ENCODE measurements around the gene SMG7. TPM values are rescaled to one million over a fixed set of nuclear protein-coding genes. Genes with fewer than 3 reads are reported as not detected.

SMG7 gene
- total RNA-seq, 1 donor from 2014 or later: 63.3 TPM

DNA sequence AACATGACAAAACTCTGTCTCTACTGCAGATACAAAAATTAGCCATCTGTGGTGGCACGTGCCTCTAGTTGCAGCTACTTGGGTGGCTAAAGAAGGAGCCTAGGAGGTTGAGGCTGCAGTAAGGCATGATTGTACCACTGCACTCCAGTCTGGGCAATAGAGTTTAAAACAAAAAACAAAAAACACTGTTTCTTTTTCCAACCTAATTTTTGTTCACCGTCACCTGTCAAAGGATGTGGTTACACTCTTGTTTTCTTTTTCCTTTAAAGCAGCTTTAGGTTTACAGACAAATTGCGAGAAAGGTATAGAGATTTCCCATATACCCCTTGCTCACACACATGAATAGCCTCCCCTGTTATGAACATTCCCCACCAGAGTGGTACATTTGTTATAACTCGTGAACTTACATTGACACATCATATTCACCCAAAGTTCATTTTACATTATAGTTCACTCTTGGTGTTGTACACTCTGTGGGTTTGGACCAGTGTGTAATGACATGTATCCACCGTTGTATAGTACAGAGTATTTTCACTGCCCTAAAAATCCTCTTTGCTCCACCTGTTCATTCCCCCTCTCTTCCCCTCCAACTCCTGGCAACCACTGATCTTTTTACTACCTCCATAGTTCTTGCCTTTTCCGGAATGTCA, 26.2 kb downstream of the SMG7 start:
- no peak for DNase-seq (ENCODE audit: low spot score)
- H3K4me1 Mint-ChIP-seq (ENCODE audit: low read depth): peaks cover 35% of the 10 kb centered on the region
- H3K27me3 Mint-ChIP-seq (ENCODE audit: low read depth): no peaks in the 10 kb centered on the region
- H3K4me3 Mint-ChIP-seq (ENCODE audit: low read depth): peak overlapping the region; percentile 49
- H3K9me3 Mint-ChIP-seq: peaks cover 4% of the 10 kb centered on the region
- peak overlapping the region; percentile 70 for H3K27ac Mint-ChIP-seq
- H3K36me3 Mint-ChIP-seq (ENCODE audit: low read depth): peaks cover 19% of the 10 kb centered on the region
- intact Hi-C loops (cut with micrococcal nuclease): no loop called here

DNA sequence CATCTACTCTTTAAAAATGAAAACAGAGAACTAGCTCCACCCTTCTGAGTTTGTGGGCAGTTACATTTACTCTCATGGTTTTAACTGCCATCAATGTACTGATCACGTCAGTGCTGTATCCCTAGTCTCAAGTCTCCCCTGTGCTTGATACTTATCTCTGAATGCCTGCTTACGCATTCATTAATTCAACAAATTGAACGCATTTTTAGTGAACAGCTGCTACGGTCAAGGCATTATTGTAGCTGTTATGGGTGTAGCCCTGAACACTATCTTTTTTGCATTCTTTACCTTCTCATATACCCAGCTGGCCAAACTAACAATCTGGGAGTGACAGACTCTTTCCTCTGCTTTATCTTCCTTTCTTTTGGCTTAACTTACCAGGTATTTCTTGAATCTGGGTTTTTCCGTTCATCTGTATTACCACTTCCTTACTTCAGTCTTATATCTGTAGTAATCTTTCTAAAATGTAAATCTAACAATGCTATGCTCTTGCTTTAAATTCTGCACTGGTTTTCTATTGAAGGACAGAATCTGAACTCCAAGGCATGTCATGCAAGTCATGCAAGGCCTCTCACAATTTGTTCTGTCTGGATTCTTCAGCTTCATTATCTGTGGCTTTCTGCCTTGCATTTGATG, 33.3 kb downstream of the SMG7 start:
- intact Hi-C loops (cut with micrococcal nuclease): no loop called here
- H3K27me3 Mint-ChIP-seq (ENCODE audit: low read depth): no peaks in the 10 kb centered on the region
- peaks cover 12% of the 10 kb centered on the region for H3K4me1 Mint-ChIP-seq (ENCODE audit: low read depth)
- no peak for DNase-seq (ENCODE audit: low spot score)
- H3K9me3 Mint-ChIP-seq: no peaks in the 10 kb centered on the region
- no peak overlapping the region for H3K4me3 Mint-ChIP-seq (ENCODE audit: low read depth)
- peaks cover 2% of the 10 kb centered on the region for H3K36me3 Mint-ChIP-seq (ENCODE audit: low read depth)
- no peak overlapping the region for H3K27ac Mint-ChIP-seq

DNA sequence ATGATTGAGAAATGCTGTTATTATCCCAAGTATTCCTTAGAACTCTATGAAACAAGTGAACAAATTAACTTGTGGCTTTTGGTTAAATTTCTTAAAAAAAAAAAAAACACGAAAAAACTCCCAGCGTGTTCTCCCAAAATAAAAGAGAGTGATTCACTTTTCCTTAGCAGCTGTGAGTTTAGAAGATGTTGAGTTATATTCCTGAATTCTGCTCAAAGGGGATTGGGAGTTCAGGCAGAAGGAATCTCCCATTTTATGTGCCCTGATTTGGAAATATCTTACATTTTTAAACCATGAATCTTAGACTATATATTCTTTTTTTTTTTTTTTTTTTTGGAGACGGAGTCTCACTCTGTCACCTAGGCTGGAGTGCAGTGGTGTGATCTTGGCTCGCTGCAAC, 34.3 kb downstream of the SMG7 start:
- Mint-ChIP-seq H3K27ac (no peak overlapping the region), H3K9me3 (no peaks in the 10 kb centered on the region), H3K4me3 (ENCODE audit: low read depth) (no peak overlapping the region), H3K36me3 (ENCODE audit: low read depth) (peaks cover 8% of the 10 kb centered on the region), H3K27me3 (ENCODE audit: low read depth) (no peaks in the 10 kb centered on the region), H3K4me1 (ENCODE audit: low read depth) (peaks cover 17% of the 10 kb centered on the region)
- DNase-seq (ENCODE audit: low spot score): no peak
- intact Hi-C loops (cut with micrococcal nuclease): no loop called here

DNA sequence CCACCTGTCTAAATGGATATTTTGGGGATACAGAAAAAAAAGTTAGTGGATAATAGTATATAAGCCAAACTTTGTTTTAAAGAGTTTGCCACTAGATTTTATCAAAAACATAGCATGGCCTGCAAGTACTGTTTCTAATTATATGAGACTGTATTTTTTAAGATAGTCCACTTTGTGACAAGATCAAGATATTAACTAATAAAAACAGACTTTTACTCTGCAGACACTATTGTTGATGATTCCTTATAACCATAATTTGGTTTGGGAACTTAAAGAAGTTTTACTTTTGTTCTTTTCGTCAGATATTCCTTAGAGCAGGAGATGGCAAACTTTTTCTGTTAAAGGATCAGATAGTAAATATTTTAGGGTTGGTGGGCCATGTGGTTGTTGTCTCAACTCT, 36.4 kb downstream of the SMG7 start:
- peaks cover 11% of the 10 kb centered on the region for H3K36me3 Mint-ChIP-seq (ENCODE audit: low read depth)
- peaks cover 17% of the 10 kb centered on the region for H3K4me1 Mint-ChIP-seq (ENCODE audit: low read depth)
- DNase-seq (ENCODE audit: low spot score): no peak
- H3K27me3 Mint-ChIP-seq (ENCODE audit: low read depth): no peaks in the 10 kb centered on the region
- H3K9me3 Mint-ChIP-seq: no peaks in the 10 kb centered on the region
- intact Hi-C loops (cut with micrococcal nuclease): no loop called here
- H3K4me3 Mint-ChIP-seq (ENCODE audit: low read depth): no peak overlapping the region
- H3K27ac Mint-ChIP-seq: no peak overlapping the region

DNA sequence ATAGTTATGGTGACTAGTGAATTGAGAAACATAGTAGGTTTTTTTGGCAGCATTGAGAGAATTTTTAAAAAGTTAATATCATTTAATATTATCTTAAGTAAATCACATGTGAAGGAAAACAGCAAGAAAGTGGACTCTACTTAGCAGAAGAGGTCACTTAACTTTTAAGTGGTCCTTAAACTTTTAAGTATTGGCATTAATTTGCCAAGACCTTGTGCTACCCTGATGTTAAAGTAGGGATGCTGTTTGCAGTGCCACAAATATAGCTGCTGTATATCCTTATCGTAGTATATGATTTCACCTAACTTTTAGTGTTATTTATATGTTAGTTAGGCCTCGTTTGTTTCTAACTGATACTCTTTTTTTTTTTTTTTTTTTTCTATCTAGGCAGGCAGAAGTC, 40.2 kb downstream of the SMG7 start:
- H3K4me3 Mint-ChIP-seq (ENCODE audit: low read depth): no peak overlapping the region
- intact Hi-C loops (cut with micrococcal nuclease): loop anchor here (5.0 kb wide), 1 partner anchor 40 kb away; the partner anchor contains the start of gene SMG7
- DNase-seq (ENCODE audit: low spot score): no peak
- H3K4me1 Mint-ChIP-seq (ENCODE audit: low read depth): peaks cover 27% of the 10 kb centered on the region
- H3K27me3 Mint-ChIP-seq (ENCODE audit: low read depth): no peaks in the 10 kb centered on the region
- no peaks in the 10 kb centered on the region for H3K9me3 Mint-ChIP-seq
- peaks cover 33% of the 10 kb centered on the region for H3K36me3 Mint-ChIP-seq (ENCODE audit: low read depth)
- no peak overlapping the region for H3K27ac Mint-ChIP-seq

DNA sequence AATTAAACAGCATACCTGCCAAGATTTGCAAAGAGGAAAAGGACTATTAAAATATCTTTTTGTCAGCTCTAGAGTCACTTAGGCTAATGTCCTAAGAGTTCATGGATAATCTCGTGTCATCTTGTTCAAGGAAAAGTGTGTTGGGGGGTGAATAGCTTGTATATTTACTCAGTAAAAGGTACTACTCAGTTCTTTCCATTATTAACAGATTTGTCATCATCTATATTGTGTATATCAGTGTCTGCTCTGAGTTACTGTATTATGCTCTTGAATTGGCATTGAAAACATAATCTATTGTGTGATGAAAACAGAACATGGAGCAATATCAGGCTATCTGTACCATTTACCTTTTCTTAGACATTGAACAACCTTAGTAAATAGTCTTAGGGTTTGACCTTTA, 41.9 kb downstream of the SMG7 start:
- Mint-ChIP-seq H3K4me1 (ENCODE audit: low read depth) (peaks cover 27% of the 10 kb centered on the region), H3K36me3 (ENCODE audit: low read depth) (peaks cover 40% of the 10 kb centered on the region), H3K9me3 (no peaks in the 10 kb centered on the region), H3K27me3 (ENCODE audit: low read depth) (no peaks in the 10 kb centered on the region), H3K4me3 (ENCODE audit: low read depth) (no peak overlapping the region), H3K27ac (no peak overlapping the region)
- intact Hi-C loops (cut with micrococcal nuclease): loop anchor here (5.0 kb wide), 1 partner anchor 42 kb away; the partner anchor contains the start of gene SMG7
- DNase-seq (ENCODE audit: low spot score): no peak

DNA sequence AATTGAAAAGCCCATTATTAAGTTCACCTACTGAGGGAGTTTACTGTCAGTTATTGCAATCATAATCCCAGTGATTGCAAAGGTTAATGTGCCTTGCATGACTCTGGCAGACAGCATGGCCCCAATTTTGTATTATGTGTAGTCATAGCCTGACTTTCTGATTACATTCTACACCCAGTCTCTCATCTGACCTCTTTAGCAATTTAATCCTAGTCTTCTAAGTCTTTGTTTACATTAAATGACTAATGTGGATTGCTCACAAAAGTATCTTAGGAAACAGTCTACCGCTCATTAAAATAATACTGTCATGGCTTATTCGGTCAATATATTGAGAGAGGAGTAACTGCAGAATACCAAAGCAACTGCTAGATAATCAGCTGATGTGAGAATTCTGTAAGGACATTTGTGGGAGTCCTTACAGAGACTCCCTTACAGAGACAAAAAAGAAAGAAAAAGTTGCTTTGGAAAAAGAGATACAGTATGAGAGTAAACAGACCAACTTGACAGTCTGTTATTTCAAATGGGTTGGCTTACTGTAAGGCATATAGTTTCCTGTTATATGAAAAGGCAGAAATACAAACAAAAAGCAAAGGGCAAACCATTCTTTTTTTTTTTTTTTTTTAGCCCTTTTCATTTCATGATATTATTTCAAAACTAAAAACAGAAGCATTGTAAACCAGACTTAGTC, 42.8 kb downstream of the SMG7 start:
- H3K27me3 Mint-ChIP-seq (ENCODE audit: low read depth): no peaks in the 10 kb centered on the region

DNA sequence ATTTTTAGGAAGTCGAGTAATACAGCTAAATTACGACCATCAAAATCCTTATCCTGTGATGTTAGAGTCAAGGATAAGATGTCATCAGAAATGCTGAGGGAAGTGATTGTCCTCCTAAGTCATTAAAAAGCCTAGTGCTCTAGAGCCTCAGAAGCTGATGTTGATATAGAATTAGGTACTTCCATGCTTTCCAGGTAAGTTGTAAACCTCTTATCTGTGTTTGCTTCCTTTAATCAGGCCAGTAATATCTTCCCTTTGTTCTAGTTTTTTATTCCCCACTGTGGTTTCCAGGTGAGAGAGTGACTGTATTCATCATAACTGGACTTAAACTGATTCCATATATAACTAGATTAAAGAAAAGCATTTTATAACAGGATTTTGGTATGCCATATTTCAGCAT, 44.4 kb downstream of the SMG7 start:
- intact Hi-C loops (cut with micrococcal nuclease): no loop called here
- DNase-seq (ENCODE audit: low spot score): no peak
- Mint-ChIP-seq H3K27me3 (ENCODE audit: low read depth) (no peaks in the 10 kb centered on the region), H3K9me3 (no peaks in the 10 kb centered on the region), H3K27ac (peak overlapping the region; percentile 8), H3K4me1 (ENCODE audit: low read depth) (peaks cover 21% of the 10 kb centered on the region), H3K4me3 (ENCODE audit: low read depth) (no peak overlapping the region), H3K36me3 (ENCODE audit: low read depth) (peaks cover 45% of the 10 kb centered on the region)

More for the DNA sequence above, 42.8 kb downstream of the SMG7 start:
- Mint-ChIP-seq H3K4me3 (ENCODE audit: low read depth) (no peak overlapping the region), H3K4me1 (ENCODE audit: low read depth) (peaks cover 27% of the 10 kb centered on the region), H3K9me3 (no peaks in the 10 kb centered on the region), H3K36me3 (ENCODE audit: low read depth) (peaks cover 40% of the 10 kb centered on the region), H3K27ac (no peak overlapping the region)
- no peak for DNase-seq (ENCODE audit: low spot score)
- intact Hi-C loops (cut with micrococcal nuclease): no loop called here

DNA sequence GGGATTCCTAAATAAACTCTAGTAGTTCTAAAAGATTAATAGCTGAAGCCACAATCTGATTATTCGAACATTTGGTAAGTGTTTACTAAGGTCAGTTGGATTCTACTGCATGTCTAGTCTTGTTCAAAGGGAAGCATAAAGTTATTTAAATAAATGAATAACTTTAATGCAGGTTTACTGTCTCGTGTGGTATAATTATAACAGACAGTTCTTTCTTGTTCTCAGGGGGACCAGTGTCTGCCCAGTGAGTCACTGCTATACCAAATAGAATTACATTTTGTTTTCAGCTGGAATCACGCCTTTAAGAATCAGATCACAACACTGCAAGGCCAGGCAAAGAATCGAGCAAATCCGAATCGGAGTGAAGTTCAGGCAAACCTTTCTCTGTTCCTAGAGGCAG, 45.1 kb downstream of the SMG7 start:
- no peak overlapping the region for H3K27ac Mint-ChIP-seq
- no peaks in the 10 kb centered on the region for H3K27me3 Mint-ChIP-seq (ENCODE audit: low read depth)
- intact Hi-C loops (cut with micrococcal nuclease): no loop called here
- H3K9me3 Mint-ChIP-seq: no peaks in the 10 kb centered on the region
- peaks cover 44% of the 10 kb centered on the region for H3K36me3 Mint-ChIP-seq (ENCODE audit: low read depth)
- no peak overlapping the region for H3K4me3 Mint-ChIP-seq (ENCODE audit: low read depth)
- DNase-seq (ENCODE audit: low spot score): no peak
- H3K4me1 Mint-ChIP-seq (ENCODE audit: low read depth): peaks cover 15% of the 10 kb centered on the region

DNA sequence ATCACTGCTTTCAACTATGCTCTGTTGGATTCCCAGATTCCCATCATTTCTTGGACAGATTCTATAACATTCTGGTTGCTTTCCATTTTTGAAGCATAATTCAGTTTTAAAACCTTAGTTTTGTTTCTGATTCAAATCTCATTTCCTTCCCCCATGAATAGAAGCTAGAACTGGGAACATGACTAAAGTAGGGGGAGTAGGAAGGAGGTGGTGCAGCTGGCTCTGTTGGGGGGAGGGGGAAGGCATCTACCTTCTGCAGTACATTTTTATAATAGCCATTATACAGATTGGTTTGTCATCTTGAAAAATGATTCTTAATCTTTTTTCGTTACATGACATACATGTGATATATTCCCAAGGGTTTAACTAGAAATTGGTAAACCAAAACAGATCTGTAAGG, 48.1 kb downstream of the SMG7 start:
- intact Hi-C loops (cut with micrococcal nuclease): no loop called here
- Mint-ChIP-seq H3K36me3 (ENCODE audit: low read depth) (peaks cover 53% of the 10 kb centered on the region), H3K27ac (no peak overlapping the region)

DNA sequence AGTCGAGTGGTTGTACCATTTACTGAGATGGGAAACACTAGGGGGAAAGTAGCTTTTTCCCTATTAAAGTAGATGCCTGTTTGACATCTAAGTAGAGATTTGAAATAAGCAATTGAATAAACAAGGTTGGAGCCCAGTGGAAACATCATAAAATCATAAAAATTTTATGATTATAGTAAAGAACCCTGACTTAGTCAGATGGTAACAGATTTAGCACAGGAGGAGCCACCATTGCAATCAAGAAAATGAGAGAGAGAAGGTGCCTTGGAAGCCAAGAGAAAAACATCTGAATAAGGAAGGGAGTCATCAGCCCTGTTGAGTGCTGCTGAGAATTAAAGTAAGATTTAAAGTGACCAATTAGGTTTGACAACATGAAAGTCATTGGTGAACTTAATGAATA, 49.8 kb downstream of the SMG7 start:
- Mint-ChIP-seq H3K9me3 (no peaks in the 10 kb centered on the region), H3K36me3 (ENCODE audit: low read depth) (peaks cover 47% of the 10 kb centered on the region), H3K27me3 (ENCODE audit: low read depth) (no peaks in the 10 kb centered on the region), H3K27ac (no peak overlapping the region), H3K4me3 (ENCODE audit: low read depth) (no peak overlapping the region), H3K4me1 (ENCODE audit: low read depth) (peaks cover 2% of the 10 kb centered on the region)
- DNase-seq (ENCODE audit: low spot score): no peak
- intact Hi-C loops (cut with micrococcal nuclease): no loop called here

More for the DNA sequence above, 48.1 kb downstream of the SMG7 start:
- H3K4me1 Mint-ChIP-seq (ENCODE audit: low read depth): peaks cover 4% of the 10 kb centered on the region
- H3K9me3 Mint-ChIP-seq: no peaks in the 10 kb centered on the region
- no peak for DNase-seq (ENCODE audit: low spot score)
- no peak overlapping the region for H3K4me3 Mint-ChIP-seq (ENCODE audit: low read depth)
- H3K27me3 Mint-ChIP-seq (ENCODE audit: low read depth): no peaks in the 10 kb centered on the region

DNA sequence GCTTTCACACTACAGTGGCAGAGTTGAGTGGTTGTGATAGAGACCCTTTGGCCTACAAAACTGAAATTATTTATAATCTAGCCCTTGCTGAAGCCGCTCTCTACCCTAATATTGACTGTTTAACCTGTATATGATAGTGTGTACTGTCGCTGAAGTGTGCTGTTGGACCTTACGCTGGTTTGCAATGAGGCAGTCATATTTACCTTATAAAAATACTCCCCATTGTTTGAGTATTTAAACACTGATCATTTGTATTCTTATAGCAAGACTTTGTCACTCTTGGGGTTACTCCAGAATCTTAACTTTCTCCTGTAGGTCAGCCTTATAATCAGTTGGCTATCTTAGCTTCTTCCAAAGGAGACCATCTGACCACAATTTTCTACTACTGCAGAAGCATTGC, 56.3 kb downstream of the SMG7 start:
- intact Hi-C loops (cut with micrococcal nuclease): no loop called here
- H3K36me3 Mint-ChIP-seq (ENCODE audit: low read depth): peaks cover 63% of the 10 kb centered on the region
- H3K9me3 Mint-ChIP-seq: no peaks in the 10 kb centered on the region
- no peak overlapping the region for H3K27ac Mint-ChIP-seq
- no peak overlapping the region for H3K4me3 Mint-ChIP-seq (ENCODE audit: low read depth)
- H3K4me1 Mint-ChIP-seq (ENCODE audit: low read depth): peaks cover 3% of the 10 kb centered on the region
- no peaks in the 10 kb centered on the region for H3K27me3 Mint-ChIP-seq (ENCODE audit: low read depth)
- no peak for DNase-seq (ENCODE audit: low spot score)

DNA sequence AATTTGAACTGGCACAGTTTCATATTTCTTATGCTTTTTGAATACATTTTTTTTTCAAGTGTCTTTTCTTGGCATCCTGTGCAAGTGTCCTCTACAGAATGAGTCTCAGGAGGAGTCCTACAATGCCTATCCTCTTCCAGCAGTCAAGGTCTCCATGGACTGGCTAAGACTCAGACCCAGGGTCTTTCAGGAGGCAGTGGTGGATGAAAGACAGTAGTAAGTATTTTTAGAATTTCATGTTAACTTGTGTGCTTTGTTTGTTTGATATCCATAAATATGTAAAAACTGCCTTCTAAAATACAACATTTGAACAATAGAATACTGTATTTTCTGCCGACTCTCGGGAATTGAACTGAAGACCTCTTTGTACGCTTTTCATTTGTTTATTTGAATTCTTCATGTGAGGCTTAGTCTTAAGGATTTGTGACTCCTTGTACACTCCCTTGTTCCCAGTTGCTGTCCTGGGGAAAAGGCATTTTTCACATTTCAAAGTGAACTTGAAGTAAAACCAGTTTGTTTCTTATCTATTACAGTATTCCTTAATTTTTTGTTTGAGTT, 61.4 kb downstream of the SMG7 start:
- Mint-ChIP-seq H3K4me3 (ENCODE audit: low read depth) (no peak overlapping the region), H3K4me1 (ENCODE audit: low read depth) (peaks cover 8% of the 10 kb centered on the region), H3K27ac (no peak overlapping the region), H3K9me3 (no peaks in the 10 kb centered on the region), H3K27me3 (ENCODE audit: low read depth) (no peaks in the 10 kb centered on the region), H3K36me3 (ENCODE audit: low read depth) (peaks cover 74% of the 10 kb centered on the region)
- intact Hi-C loops (cut with micrococcal nuclease): no loop called here
- DNase-seq (ENCODE audit: low spot score): no peak

All from activated T-helper 2 cell treated with anti-CD3 and anti-CD28 coated beads, Interferon-gamma antibody, Interleukin-2, Interleukin-4, amounts not matched to agents 10 μg/mL and 5 μg/mL and 100 μg/mL, durations not matched to agents 14 hours and 24 hours and 36 hours (primary cell).